Thyroid gland (tissue), 4 donors: Measurements from ENCODE around the gene OR2AT4. TPM values are rescaled to one million over a fixed set of nuclear protein-coding genes. Genes with fewer than 3 reads are reported as not detected.

Experiments
- DNase-seq, 2 donors: peaks; one replicate each; pipeline ENCODE4 v3.0.0-alpha.2; 2019
- H3K27ac ChIP-seq, 3 donors: fragments of 200-600 bp; sonication (generic); 1 replicate in 2 of 3; 2 replicates in 1 of 3; pipeline ENCODE4 v1.5.1; 2016 to 2019; ENCODE audit warnings: mild to moderate bottlenecking in 1 of 3, moderate library complexity in 1 of 3
- H3K27me3 ChIP-seq: fragments of 200-600 bp; sonication (generic); one replicate; pipeline ENCODE4 v1.5.1; 2019
- H3K36me3 ChIP-seq, 2 donors: fragments of 200-600 bp; sonication (generic); one replicate each; pipeline ENCODE4 v1.5.1; 2016 to 2019
- H3K4me1 ChIP-seq, 2 donors: fragments of 200-600 bp; sonication (generic); one replicate each; pipeline ENCODE4 v1.5.1; 2017 to 2019
- H3K4me3 ChIP-seq, 3 donors: fragments of 200-600 bp; sonication (generic); replicated peaks in 1 of 3; 1 replicate in 2 of 3; 2 replicates in 1 of 3; pipeline ENCODE4 v1.5.1; 2016; ENCODE audit warnings: mild to moderate bottlenecking in 1 of 3
- H3K9me3 ChIP-seq: fragments of 200-600 bp; sonication (generic); one replicate; pipeline ENCODE4 v1.5.1; 2017
- CTCF ChIP-seq, 6 experiments: fragments of 200-600 bp in 3 of 6; fragments of 450-650 bp in 3 of 6; sonication (generic) in 3 of 6; IDR thresholded peaks; one replicate each; pipeline ENCODE4 v1.5.1; 2016 to 2019; ENCODE audit warnings: antibody characterized with exemption in 6 of 6, mild to moderate bottlenecking in 2 of 6, inconsistent platforms in 1 of 6, moderate library complexity in 1 of 6
- POLR2A ChIP-seq, 2 donors: fragments of 450-650 bp; IDR thresholded peaks; one replicate each; pipeline ENCODE4 v1.6.1; 2017; ENCODE audit warnings: antibody characterized with exemption in 2 of 2, mild to moderate bottlenecking in 2 of 2, moderate library complexity in 1 of 2
- WGBS, 2 donors: methylation state at CpG; one replicate each; pipeline ENCODE4 v1.1.5; 2017; 5-methylcytosine and 5-hydroxymethylcytosine counted together
- intact Hi-C: fragments of 100-400 bp; cut with DNase I; formaldehyde crosslinking; loops from one replicate; pipeline ENCODE4 v1.15.1; 2023
- total RNA-seq, 4 donors: library from RNA; depleted of rRNA; stranded (reverse); fragments of >200 nt; gene quantifications; one replicate each; pipeline ENCODE4 v1.2.3, GENCODE V29; 2016

Gene OR2AT4
- total RNA-seq, 4 donors from 2014 or later, result not detected

- Histone ChIP-seq H3K4me3 (no peak overlapping the region), H3K4me1 (no peaks in the 10 kb centered on the region), H3K27me3 (no peaks in the 10 kb centered on the region), H3K9me3 (no peaks in the 10 kb centered on the region), H3K36me3 (no peaks in the 10 kb centered on the region), H3K27ac (no peak overlapping the region)
- WGBS, 2 donors, result 66% methylated on average over 8 of the region's 8 CpGs
- intact Hi-C loops, result loop anchor here (2.0 kb wide), 1 partner anchor 103 kb away; no protein-coding TSS in a partner anchor
- TF ChIP-seq POLR2A (IDR thresholded peaks at IDR 0.05) (no peak), CTCF (IDR thresholded peaks at IDR 0.05) (peak; percentile 20 to 61 (median 40))
- DNase-seq, result peak; percentile 64 to 75
Observed at GRCh38 chr11:75031771-75032549, 64.7 kb downstream of the OR2AT4 start.

Other genes starting within 250 kb of the OR2AT4 start
- gene XRRA1, start 147.8 kb downstream of the OR2AT4 start, total RNA-seq, result 10 to 100 TPM; 26.8 to 80.6 (median 39.1) TPM
- gene SPCS2, start 147.6 kb downstream of the OR2AT4 start, total RNA-seq, result 100 to 1,000 TPM in 2 of 4 donors, 10 to 100 TPM in 2; 53.6 to 229 (median 120) TPM
- 10 to 100 TPM in 2 of 4 donors, 1 to 10 TPM in 2; 8.1 to 13.0 (median 9.2) TPM for gene NEU3, start 107.9 kb downstream of the OR2AT4 start, total RNA-seq
- 100 to 1,000 TPM in 1 of 4 donors, 10 to 100 TPM in 3; 22.0 to 244 (median 56.9) TPM for gene SLCO2B1, start 54.2 kb upstream of the OR2AT4 start, total RNA-seq
- gene TPBGL, start 143.9 kb upstream of the OR2AT4 start, total RNA-seq, result under 1 TPM in 3 of 4 donors, not detected in 1; 0.67 to 0.89 (median 0.79) TPM